H1 (cell line): Measurements from ENCODE around the gene PIK3R3. TPM values are rescaled to one million over a fixed set of nuclear protein-coding genes. Genes with fewer than 3 reads are reported as not detected.
A peak's percentile ranks its signal among the peaks of the same experiment; 100 is the strongest.

Experiments
- CTCF ChIA-PET: fragments of 300-600 bp; sonication (Branson Sonifier 250); formaldehyde crosslinking; loops from one replicate; lab custom pipeline; 2021; ENCODE audit not compliant: partially characterized antibody; lab: Charles Lee
- POLR2A ChIA-PET: fragments of 300-600 bp; sonication (Branson Sonifier 250); formaldehyde crosslinking; loops from one replicate; lab custom pipeline; 2021; ENCODE audit warnings: inconsistent platforms; ENCODE audit not compliant: partially characterized antibody; lab: Charles Lee
- DNase-seq, 2 experiments: peaks; one replicate each; pipeline versions ENCODE4 v3.0.0 to v3.0.0-alpha.2; 2010 to 2022; ENCODE audit warnings: low spot score in 2 of 2, low read depth in 1 of 2, mixed read lengths in 1 of 2
- FAIRE-seq: peaks from 2 replicates; lab custom pipeline; 2011; peaks lifted over from hg19 to GRCh38; lab: Jason Lieb, UNC
- H2AFZ ChIP-seq: 2 replicates; pipeline ENCODE4 v1.8.1; 2012; ENCODE audit warnings: low read length, inconsistent platforms
- H2AK5ac ChIP-seq: 2 replicates; pipeline ENCODE4 v1.6.1; 2013; ENCODE audit warnings: low read depth, low read length
- H2BK120ac ChIP-seq: replicated peaks from 2 replicates; pipeline ENCODE3; 2013; ENCODE audit warnings: low read depth, low read length, inconsistent platforms
- H2BK12ac ChIP-seq: 2 replicates; pipeline ENCODE4 v1.6.1; 2013; ENCODE audit warnings: low read depth, low read length
- H2BK15ac ChIP-seq: 2 replicates; pipeline ENCODE4 v1.6.1; 2013; ENCODE audit warnings: low read length
- H2BK20ac ChIP-seq: 2 replicates; pipeline ENCODE4 v1.6.1; 2013; ENCODE audit warnings: low read length
- H2BK5ac ChIP-seq: 2 replicates; pipeline ENCODE4 v1.6.1; 2013; ENCODE audit warnings: low read depth, low read length
- H3K14ac ChIP-seq: 2 replicates; pipeline ENCODE4 v1.6.1; 2013; ENCODE audit warnings: inconsistent platforms; ENCODE audit not compliant: insufficient read length
- H3K18ac ChIP-seq: 2 replicates; pipeline ENCODE4 v1.6.1; 2013; ENCODE audit warnings: low read length; ENCODE audit errors: extremely low read depth
- H3K23ac ChIP-seq: 2 replicates; pipeline ENCODE4 v1.6.1; 2013; ENCODE audit warnings: inconsistent platforms; ENCODE audit not compliant: insufficient read length
- H3K23me2 ChIP-seq: 2 replicates; pipeline ENCODE4 v1.6.1; 2013; ENCODE audit warnings: low read depth, low read length
- H3K27ac ChIP-seq: 2 replicates; pipeline ENCODE4 v1.6.1; 2011; ENCODE audit warnings: low read depth, low read length, inconsistent platforms
- H3K27me3 ChIP-seq, 4 experiments: replicated peaks in 1 of 4; 1 replicate in 1 of 4; 2 replicates in 3 of 4; pipeline versions ENCODE4 v1.6.1 to v1.8.1; 2011 to 2013; ENCODE audit warnings: low read length in 3 of 4, mild to moderate bottlenecking in 3 of 4, inconsistent platforms in 2 of 4, mixed read lengths in 2 of 4, moderate library complexity in 1 of 4; ENCODE audit not compliant: control insufficient read depth in 3 of 4, insufficient read depth in 3 of 4; ENCODE audit errors: extremely low read depth in 1 of 4
- H3K36me3 ChIP-seq, 4 experiments: 2 replicates each; pipeline versions ENCODE4 v1.6.1 to v1.8.1; 2011 to 2013; ENCODE audit warnings: mild to moderate bottlenecking in 4 of 4, low read length in 3 of 4, moderate library complexity in 2 of 4, control low read depth in 1 of 4, inconsistent platforms in 1 of 4; ENCODE audit not compliant: insufficient read depth in 4 of 4, control insufficient read depth in 2 of 4
- H3K4ac ChIP-seq: replicated peaks from 2 replicates; pipeline ENCODE3; 2013; ENCODE audit warnings: low read length, low read depth, mixed read lengths, inconsistent platforms; ENCODE audit not compliant: insufficient read length
- H3K4me1 ChIP-seq, 4 experiments: replicated peaks in 1 of 4; 1 replicate in 1 of 4; 2 replicates in 3 of 4; pipeline versions ENCODE4 v1.6.1 to v1.8.1; 2011 to 2013; ENCODE audit warnings: low read length in 3 of 4, inconsistent platforms in 2 of 4, mixed read lengths in 1 of 4; ENCODE audit not compliant: insufficient read depth in 4 of 4, control insufficient read depth in 3 of 4
- H3K4me2 ChIP-seq, 2 experiments: 2 replicates each; pipeline versions ENCODE4 v1.6.1 to v1.8.1; 2011 to 2013; ENCODE audit warnings: low read depth in 2 of 2, low read length in 2 of 2, control low read depth in 1 of 2, inconsistent platforms in 1 of 2, mild to moderate bottlenecking in 1 of 2; ENCODE audit not compliant: insufficient read depth in 1 of 2
- H3K4me3 ChIP-seq, 4 experiments: fragments of 200-600, 300-600 bp in 1 of 4; sonication (generic), shearing (Covaris generic), sonication (Bioruptor Twin) in 1 of 4; 2 replicates each; pipeline versions ENCODE4 v1.5.1 to v1.8.1; 2011 to 2016; ENCODE audit warnings: low read length in 4 of 4, low read depth in 3 of 4, control low read depth in 2 of 4, inconsistent platforms in 2 of 4, mild to moderate bottlenecking in 2 of 4, mixed read lengths in 1 of 4, moderate library complexity in 1 of 4; ENCODE audit not compliant: insufficient read depth in 2 of 4; ENCODE audit errors: extremely low read depth in 1 of 4
- H3K56ac ChIP-seq: replicated peaks from 2 replicates; pipeline ENCODE3; 2013; ENCODE audit warnings: low read depth, mild to moderate bottlenecking, mixed read lengths, low read length, inconsistent platforms; ENCODE audit not compliant: insufficient read length
- H3K79me1 ChIP-seq: 2 replicates; pipeline ENCODE4 v1.6.1; 2013; ENCODE audit warnings: low read depth, low read length, control low read depth
- H3K79me2 ChIP-seq, 2 experiments: 2 replicates each; pipeline versions ENCODE4 v1.6.1 to v1.8.1; 2012 to 2013; ENCODE audit warnings: low read length in 2 of 2, mild to moderate bottlenecking in 2 of 2, inconsistent platforms in 1 of 2; ENCODE audit not compliant: insufficient read depth in 2 of 2, control insufficient read depth in 1 of 2
- H3K9ac ChIP-seq, 4 experiments: replicated peaks in 1 of 4; 1 replicate in 1 of 4; 2 replicates in 3 of 4; pipeline versions ENCODE4 v1.6.1 to v1.8.1; 2011 to 2013; ENCODE audit warnings: low read depth in 3 of 4, low read length in 3 of 4, control low read depth in 2 of 4, mild to moderate bottlenecking in 2 of 4, moderate library complexity in 2 of 4, inconsistent platforms in 1 of 4; ENCODE audit errors: extremely low read depth in 1 of 4
- H3K9me3 ChIP-seq, 2 experiments: 2 replicates each; pipeline versions ENCODE4 v1.6.1 to v1.8.1; 2012 to 2013; ENCODE audit warnings: mild to moderate bottlenecking in 2 of 2, moderate library complexity in 2 of 2, control low read depth in 1 of 2, inconsistent platforms in 1 of 2, low read depth in 1 of 2, low read length in 1 of 2, mixed read lengths in 1 of 2; ENCODE audit not compliant: insufficient read depth in 2 of 2
- H4K20me1 ChIP-seq, 2 experiments: replicated peaks in 1 of 2; 2 replicates each; pipeline versions ENCODE3 to v1.8.1; 2011 to 2013; ENCODE audit warnings: inconsistent platforms in 2 of 2, low read length in 2 of 2, mild to moderate bottlenecking in 1 of 2; ENCODE audit not compliant: insufficient read depth in 2 of 2, control insufficient read depth in 1 of 2
- H4K5ac ChIP-seq: 2 replicates; pipeline ENCODE4 v1.6.1; 2013; ENCODE audit warnings: low read length, low read depth, mixed read lengths, inconsistent platforms; ENCODE audit not compliant: insufficient read length
- H4K8ac ChIP-seq: 2 replicates; pipeline ENCODE4 v1.8.0; 2013; ENCODE audit warnings: mild to moderate bottlenecking, moderate library complexity, low read length, inconsistent platforms; ENCODE audit not compliant: insufficient read depth; ENCODE audit errors: extremely low read depth
- H4K91ac ChIP-seq: replicated peaks from 2 replicates; pipeline ENCODE3; 2013; ENCODE audit warnings: low read length, mixed read lengths, inconsistent platforms; ENCODE audit not compliant: insufficient read length
- ATF3 ChIP-seq: IDR thresholded peaks from 2 replicates; pipeline ENCODE4 v1.6.1; 2011; ENCODE audit warnings: low read depth, mild to moderate bottlenecking, low read length; ENCODE audit not compliant: insufficient read depth
- CEBPB ChIP-seq: IDR thresholded peaks from 2 replicates; pipeline ENCODE4 v1.6.1; 2012; ENCODE audit warnings: low read depth, low read length
- KDM5A ChIP-seq: fragments of 200-600 bp; IDR thresholded peaks from 2 replicates; pipeline ENCODE4 v1.7.1; 2012; ENCODE audit warnings: mild to moderate bottlenecking, low read length, inconsistent platforms, mixed read lengths
- RBBP5 ChIP-seq: IDR thresholded peaks from 2 replicates; pipeline ENCODE4 v1.7.1; 2012; ENCODE audit warnings: low read depth, mild to moderate bottlenecking, inconsistent platforms, low read length, moderate library complexity, borderline replicate concordance
- SAP30 ChIP-seq: fragments of 300-600 bp; sonication (generic); IDR thresholded peaks from 2 replicates; pipeline ENCODE4 v1.7.1; 2012; ENCODE audit warnings: low read length, moderate library complexity, mild to moderate bottlenecking, inconsistent platforms; ENCODE audit not compliant: insufficient read depth, insufficient replicate concordance
- TAF1 ChIP-seq: IDR thresholded peaks from 2 replicates; pipeline ENCODE4 v1.6.1; 2011; ENCODE audit warnings: mild to moderate bottlenecking, low read depth, low read length
- WGBS, 2 experiments: shearing (Covaris generic) in 1 of 2; methylation state at CpG; one replicate each; pipeline versions ENCODE4 v1.1.6 to v1.1.7; 2013 to 2015; ENCODE audit warnings: low lambda C conversion rate in 2 of 2, mixed read lengths in 2 of 2, inconsistent platforms in 1 of 2, low coverage in 1 of 2, missing lambda C conversion rate in 1 of 2; ENCODE audit not compliant: insufficient replicate concordance in 2 of 2, insufficient coverage in 1 of 2, insufficient read length in 1 of 2; ENCODE audit errors: extremely low coverage in 1 of 2, missing lambda C conversion rate in 1 of 2; 5-methylcytosine and 5-hydroxymethylcytosine counted together
- polyA plus RNA-seq, 7 experiments: library from polyadenylated mRNA; depleted of rRNA in 3 of 7; stranded (reverse) in 5 of 7; unstranded in 2 of 7; fragments of >200 nt in 5 of 7; fragments of 200-250 nt in 2 of 7; gene quantifications; 1 replicate in 5 of 7; 2 replicates in 1 of 7; 4 replicates in 1 of 7; pipeline versions ENCODE4 v1.2.1 to v1.2.3, GENCODE V29; 2011 to 2013; ENCODE audit warnings: missing spikeins in 2 of 7, mixed read lengths in 2 of 7
- total RNA-seq: library from RNA; stranded (reverse); fragmentation: NEBNext Ultra II Directional; extraction: Animal tissue kit (Norgen Biotek cat#: 25700); gene quantifications from 2 replicates; pipeline ENCODE4 v1.2.1, GENCODE V29; 2021

PIK3R3 gene
- total and polyA plus RNA-seq, 2 of the 8 experiments (the other 6 are each of a cell fraction or from before 2014, with no cell fraction given) = 5.3 to 13.6 TPM

GRCh38 chr1:46131093-46131492 lies 1.3 kb downstream of the PIK3R3 start:
- Histone ChIP-seq H2BK15ac (no peak overlapping the region), H3K4me3 (peak overlapping the region; percentile 58 to 89 (median 74)), H3K79me1 (no peaks in the 10 kb centered on the region), H3K23me2 (peaks cover 10% of the 10 kb centered on the region), H2AFZ (no peak overlapping the region), H2BK12ac (no peak overlapping the region), H3K27me3 (no peaks in the 10 kb centered on the region), H3K79me2 (peaks cover 0 to 25% of the 10 kb centered on the region in 2 experiments; a peak in 2 of 4 replicates), H3K18ac (no peak overlapping the region), H2BK20ac (no peak overlapping the region), H4K20me1 (peaks cover 0 to 3% of the 10 kb centered on the region in 2 experiments), H3K23ac (no peak overlapping the region), H3K9me3 (no peaks in the 10 kb centered on the region), H2AK5ac (no peak overlapping the region), H2BK5ac (no peak overlapping the region), H4K5ac (no peak overlapping the region), H3K14ac (no peak overlapping the region), H4K8ac (no peak overlapping the region), H3K4me1 (peaks cover 0 to 6% (median 4%) of the 10 kb centered on the region in 4 experiments; a peak in 5 of 7 replicates), H3K4me2 (peak overlapping the region; percentile 92 to 93), H3K56ac (no peak overlapping the region), H2BK120ac (no peak overlapping the region), H3K36me3 (no peaks in the 10 kb centered on the region), H3K4ac (no peak overlapping the region), H3K27ac (no peak overlapping the region), H3K9ac (peak overlapping the region in 1 of 4 experiments; percentile 46; a peak in 2 of 7 replicates), H4K91ac (no peak overlapping the region)
- CTCF ChIA-PET = interaction anchor here (1.0 kb wide), 1 partner anchor 114 kb away, joined by 3 read pairs; no protein-coding TSS in a partner anchor
- TF ChIP-seq CEBPB (no peak), ATF3 (no peak), KDM5A (no peak), TAF1 (no peak), SAP30 (no peak), RBBP5 (no peak)
- POLR2A ChIA-PET = interaction anchor here (0.6 to 3.4 kb wide), 15 partner anchors 11 to 577 kb away, joined by 3 to 16 read pairs (median 4); no protein-coding TSS in a partner anchor
- 4% methylated on average over 10 of the region's 10 CpGs; no CpG with 5 or more reads in 1 of the 2 experiments for WGBS, 2 experiments
- no peak for FAIRE-seq
- DNase-seq = no peak
